ENCODE data around the gene CLPSL1.

The CLPSL1 gene

GRCh38 chr6:35757456-35758123 is 23.2 kb upstream of the CLPSL1 start:
- TF ChIP-seq, protein P1, sequence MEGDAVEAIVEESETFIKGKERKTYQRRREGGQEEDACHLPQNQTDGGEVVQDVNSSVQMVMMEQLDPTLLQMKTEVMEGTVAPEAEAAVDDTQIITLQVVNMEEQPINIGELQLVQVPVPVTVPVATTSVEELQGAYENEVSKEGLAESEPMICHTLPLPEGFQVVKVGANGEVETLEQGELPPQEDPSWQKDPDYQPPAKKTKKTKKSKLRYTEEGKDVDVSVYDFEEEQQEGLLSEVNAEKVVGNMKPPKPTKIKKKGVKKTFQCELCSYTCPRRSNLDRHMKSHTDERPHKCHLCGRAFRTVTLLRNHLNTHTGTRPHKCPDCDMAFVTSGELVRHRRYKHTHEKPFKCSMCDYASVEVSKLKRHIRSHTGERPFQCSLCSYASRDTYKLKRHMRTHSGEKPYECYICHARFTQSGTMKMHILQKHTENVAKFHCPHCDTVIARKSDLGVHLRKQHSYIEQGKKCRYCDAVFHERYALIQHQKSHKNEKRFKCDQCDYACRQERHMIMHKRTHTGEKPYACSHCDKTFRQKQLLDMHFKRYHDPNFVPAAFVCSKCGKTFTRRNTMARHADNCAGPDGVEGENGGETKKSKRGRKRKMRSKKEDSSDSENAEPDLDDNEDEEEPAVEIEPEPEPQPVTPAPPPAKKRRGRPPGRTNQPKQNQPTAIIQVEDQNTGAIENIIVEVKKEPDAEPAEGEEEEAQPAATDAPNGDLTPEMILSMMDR (conservative IDR thresholded peaks at IDR 0.05; ENCODE audit: low read depth, low read length) = peak; percentile 71
- DNase-seq (ENCODE audit: low read depth) = no peak

DNA sequence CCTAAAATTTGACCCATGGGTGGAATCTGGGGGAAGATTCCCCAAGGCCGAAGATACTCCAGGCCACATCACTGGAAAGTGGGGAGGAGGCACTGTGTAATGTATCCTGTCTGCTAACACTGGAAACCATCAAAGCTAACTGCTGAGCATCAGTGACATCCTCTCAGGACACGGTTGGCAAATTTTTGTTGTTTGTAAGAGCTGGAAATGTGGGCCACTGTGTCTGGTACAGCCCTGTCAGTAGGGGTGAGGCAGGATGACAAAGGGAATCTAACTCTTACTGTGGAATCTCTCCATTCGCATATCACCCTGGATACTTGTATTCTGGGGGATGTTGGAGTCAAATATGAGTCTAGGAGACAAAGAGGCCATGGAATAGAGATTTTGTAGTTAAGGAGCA is 21.4 kb upstream of the CLPSL1 start:
- no peak for DNase-seq (ENCODE audit: low read depth)
- TF ChIP-seq, protein P1 (conservative IDR thresholded peaks at IDR 0.05; ENCODE audit: low read depth, low read length) = no peak
- H3K4me3 ChIP-seq (ENCODE audit: low read length) = no peak overlapping the region

More at GRCh38 chr6:35757456-35758123, 23.2 kb upstream of the CLPSL1 start:
- no peak overlapping the region for H3K4me3 ChIP-seq (ENCODE audit: low read length)

GRCh38 chr6:35765739-35766138 is 15.1 kb upstream of the CLPSL1 start:
- no peak overlapping the region for H3K4me3 ChIP-seq (ENCODE audit: low read length)
- TF ChIP-seq, protein P1 (conservative IDR thresholded peaks at IDR 0.05; ENCODE audit: low read depth, low read length) = no peak
- no peak for DNase-seq (ENCODE audit: low read depth)

DNA sequence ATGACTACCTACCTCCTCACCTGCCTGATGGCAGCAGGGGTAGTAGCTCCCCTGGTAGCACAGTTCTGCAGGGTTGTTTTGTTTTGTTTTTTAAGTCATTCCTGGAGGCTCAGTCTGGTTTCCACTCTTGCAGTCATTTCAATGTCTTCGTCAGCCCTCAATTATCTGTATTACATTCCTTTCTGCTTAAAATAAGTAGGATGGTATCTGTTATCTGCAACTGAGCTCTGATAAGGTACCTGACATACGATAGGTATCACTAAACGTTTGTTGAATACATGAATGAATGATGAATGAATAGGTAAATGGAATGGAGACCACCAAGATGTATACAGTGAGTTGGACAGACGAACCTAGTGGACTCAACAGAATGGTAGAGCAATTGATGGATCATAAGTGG is 11.6 kb upstream of the CLPSL1 start:
- no peak overlapping the region for H3K4me3 ChIP-seq (ENCODE audit: low read length)
- TF ChIP-seq, protein P1 (conservative IDR thresholded peaks at IDR 0.05; ENCODE audit: low read depth, low read length) = no peak
- DNase-seq (ENCODE audit: low read depth) = no peak

DNA sequence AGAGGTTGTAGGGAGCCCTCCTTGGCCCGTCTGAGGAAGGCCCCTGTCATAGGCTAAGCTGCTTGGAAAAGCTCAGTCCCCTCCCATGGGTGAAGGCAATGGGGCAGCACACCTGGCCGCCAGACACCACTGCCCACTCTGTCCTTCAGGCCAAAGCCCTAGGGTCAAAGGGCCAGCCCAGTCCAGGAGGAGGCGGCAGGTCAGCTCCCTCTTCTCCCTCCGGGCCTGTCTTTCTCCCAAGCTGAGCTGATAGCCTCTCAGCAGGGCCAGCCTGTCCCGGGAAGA is 9.5 kb upstream of the CLPSL1 start:
- H3K4me3 ChIP-seq (ENCODE audit: low read length) = no peak overlapping the region
- DNase-seq (ENCODE audit: low read depth) = no peak
- TF ChIP-seq, protein P1 (conservative IDR thresholded peaks at IDR 0.05; ENCODE audit: low read depth, low read length) = no peak

GRCh38 chr6:35774116-35774794 is 6.6 kb upstream of the CLPSL1 start:
- H3K4me3 ChIP-seq (ENCODE audit: low read length) = no peak overlapping the region
- TF ChIP-seq, protein P1 (conservative IDR thresholded peaks at IDR 0.05; ENCODE audit: low read depth, low read length) = no peak

DNA sequence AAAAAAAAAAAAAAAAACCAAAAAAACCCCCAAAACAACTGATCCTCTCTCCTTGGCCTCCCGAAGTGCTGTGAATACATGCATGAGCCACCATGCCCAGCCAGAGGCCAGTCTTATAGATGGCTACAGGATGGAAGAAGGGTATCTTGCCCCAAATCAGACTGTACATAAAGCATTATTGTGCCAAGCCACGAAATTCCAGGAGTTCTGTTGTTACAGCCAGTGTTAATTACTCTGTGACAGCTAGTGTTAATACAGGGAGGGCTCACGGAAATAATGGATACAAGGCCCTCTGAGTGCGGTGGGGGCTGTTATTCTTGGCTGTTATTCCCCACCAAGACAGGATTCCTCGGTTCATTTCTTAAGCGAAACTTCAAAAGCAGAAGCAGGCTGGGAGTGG is 5.8 kb upstream of the CLPSL1 start:
- DNase-seq (ENCODE audit: low read depth) = no peak
- H3K4me3 ChIP-seq (ENCODE audit: low read length) = no peak overlapping the region
- TF ChIP-seq, protein P1 (conservative IDR thresholded peaks at IDR 0.05; ENCODE audit: low read depth, low read length) = no peak

More at GRCh38 chr6:35774116-35774794, 6.6 kb upstream of the CLPSL1 start:
- no peak for DNase-seq (ENCODE audit: low read depth)
